Hepatocyte (in vitro differentiated cells): ENCODE data around the gene TRAM2. TPM values are rescaled to one million over a fixed set of nuclear protein-coding genes. Genes with fewer than 3 reads are reported as not detected.

Experiments
- DNase-seq: peaks from one replicate; pipeline ENCODE4 v3.0.0-alpha.2; 2016; ENCODE audit warnings: low spot score
- H2AFZ ChIP-seq: fragments of 200-600 bp; sonication (generic); 2 replicates; pipeline ENCODE4 v1.6.0; 2016; ENCODE audit warnings: antibody characterized with exemption, mild to moderate bottlenecking
- H3K27ac ChIP-seq: fragments of 200-600 bp; sonication (generic); 2 replicates; pipeline ENCODE4 v1.5.1; 2016; ENCODE audit warnings: mild to moderate bottlenecking
- H3K27me3 ChIP-seq: fragments of 200-600 bp; sonication (generic); 2 replicates; pipeline ENCODE4 v1.6.1; 2016
- H3K36me3 ChIP-seq: fragments of 200-600 bp; sonication (generic); replicated peaks from 2 replicates; pipeline ENCODE4 v1.5.1; 2016; ENCODE audit warnings: low read depth; ENCODE audit not compliant: insufficient read depth
- H3K4me1 ChIP-seq: fragments of 200-600 bp; sonication (generic); 2 replicates; pipeline ENCODE4 v1.5.1; 2016; ENCODE audit warnings: mild to moderate bottlenecking, moderate library complexity; ENCODE audit not compliant: insufficient read depth
- H3K4me2 ChIP-seq: fragments of 200-600 bp; sonication (generic); 2 replicates; pipeline ENCODE4 v1.6.0; 2016
- H3K4me3 ChIP-seq: fragments of 200-600 bp; sonication (generic); 2 replicates; pipeline ENCODE4 v1.5.1; 2016; ENCODE audit warnings: mild to moderate bottlenecking
- H3K79me2 ChIP-seq: fragments of 200-600 bp; sonication (generic); 2 replicates; pipeline ENCODE4 v1.6.0; 2017; ENCODE audit warnings: mild to moderate bottlenecking
- H3K9me2 ChIP-seq: fragments of 200-600 bp; sonication (generic); replicated peaks from 2 replicates; pipeline ENCODE4 v1.6.0; 2017; ENCODE audit warnings: mild to moderate bottlenecking; ENCODE audit not compliant: insufficient read depth
- H3K9me3 ChIP-seq: fragments of 200-600 bp; sonication (generic); 2 replicates; pipeline ENCODE4 v1.5.1; 2016; ENCODE audit warnings: low read depth, mild to moderate bottlenecking
- H4K20me1 ChIP-seq: fragments of 200-600 bp; sonication (generic); 2 replicates; pipeline ENCODE4 v1.6.0; 2016; ENCODE audit warnings: mild to moderate bottlenecking; ENCODE audit not compliant: insufficient read depth, poor library complexity, severe bottlenecking
- CTCF ChIP-seq: fragments of 200-600 bp; sonication (generic); IDR thresholded peaks from 2 replicates; pipeline ENCODE4 v1.5.1; 2016; ENCODE audit warnings: antibody characterized with exemption, mild to moderate bottlenecking; ENCODE audit not compliant: poor library complexity
- EZH2 ChIP-seq: fragments of 200-600 bp; sonication (generic); IDR thresholded peaks from 2 replicates; pipeline ENCODE4 v1.6.1; 2016; ENCODE audit warnings: antibody characterized with exemption, mild to moderate bottlenecking, borderline replicate concordance
- EZH2phosphoT487 ChIP-seq: fragments of 200-600 bp; sonication (generic); IDR thresholded peaks from one replicate; pipeline ENCODE4 v1.6.1; 2018; ENCODE audit warnings: antibody characterized with exemption, mild to moderate bottlenecking, low read depth, moderate library complexity; ENCODE audit not compliant: unreplicated experiment, severe bottlenecking
- WGBS: methylation state at CpG from one replicate; pipeline ENCODE4 v1.1.6; 2016; ENCODE audit warnings: low lambda C conversion rate; ENCODE audit errors: missing lambda C conversion rate; 5-methylcytosine and 5-hydroxymethylcytosine counted together
- polyA plus RNA-seq: library from polyadenylated mRNA; unstranded; fragments of >200 nt; fragmentation: Nextera tagmentation; extraction: Ambion mirVana; gene quantifications from 2 replicates; pipeline ENCODE4 v1.2.1, GENCODE V29; 2016
- total RNA-seq: library from RNA; depleted of rRNA; stranded (reverse); fragments of >200 nt; gene quantifications from 2 replicates; pipeline ENCODE4 v1.2.3, GENCODE V29; 2014

TRAM2 gene
- total and polyA plus RNA-seq, 2 experiments from 2014 or later: 29.6 to 47.6 TPM

DNA sequence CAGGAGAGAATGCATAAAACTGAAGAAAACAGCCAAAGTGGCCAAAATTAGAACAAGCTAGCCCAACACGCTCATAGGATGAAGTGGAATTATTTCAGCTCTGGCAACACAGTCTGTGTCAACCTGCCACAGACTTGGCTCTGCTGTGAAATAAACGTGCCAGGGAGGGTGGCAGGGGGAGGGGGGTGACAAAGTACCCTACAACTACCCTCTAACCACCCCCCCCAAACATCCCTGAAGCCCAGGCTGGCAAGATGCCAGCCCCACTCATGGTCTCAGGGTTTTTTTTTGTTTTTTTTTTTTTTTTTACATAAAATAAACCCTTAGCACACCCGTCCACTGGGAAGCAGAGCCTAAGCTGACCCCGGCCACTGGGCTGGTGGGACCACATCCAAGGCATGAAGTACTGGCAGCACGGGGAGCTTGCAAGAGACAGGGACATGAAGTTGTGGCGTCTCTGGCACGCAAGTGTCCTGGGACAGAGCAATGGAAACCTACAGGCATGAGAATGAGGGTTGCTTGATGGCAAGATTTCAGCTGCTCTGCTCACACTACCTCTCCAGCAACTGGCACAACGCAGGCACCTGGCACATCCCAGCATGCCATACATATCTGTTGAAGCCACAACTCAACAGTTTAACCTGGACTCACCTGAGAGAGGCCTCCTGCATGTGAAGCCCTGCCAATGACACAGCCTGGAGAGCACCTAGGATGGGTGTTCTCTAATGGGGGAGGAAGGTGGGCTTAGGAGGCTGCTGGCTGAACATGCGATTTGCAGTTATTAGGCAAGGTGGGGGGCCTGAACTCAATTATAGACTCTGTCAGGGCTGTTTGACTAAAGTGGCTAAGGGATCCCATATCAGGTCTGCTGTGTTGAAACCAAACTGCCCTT lies 76.4 kb downstream of the TRAM2 start:
- Histone ChIP-seq H3K79me2 (no peaks in the 10 kb centered on the region), H3K4me2 (no peak overlapping the region), H3K4me1 (no peaks in the 10 kb centered on the region), H3K36me3 (no peaks in the 10 kb centered on the region), H3K4me3 (no peak overlapping the region), H2AFZ (no peak overlapping the region), H3K9me2 (no peaks in the 10 kb centered on the region), H3K27ac (no peak overlapping the region), H3K9me3 (no peaks in the 10 kb centered on the region), H3K27me3 (no peaks in the 10 kb centered on the region), H4K20me1 (no peaks in the 10 kb centered on the region)
- DNase-seq: no peak
- WGBS: 92% methylated on average over 9 of the region's 9 CpGs
- TF ChIP-seq CTCF (no peak), EZH2 (no peak), EZH2phosphoT487 (no peak)

- Histone ChIP-seq H3K9me3 (no peaks in the 10 kb centered on the region), H3K27me3 (no peaks in the 10 kb centered on the region), H3K79me2 (no peaks in the 10 kb centered on the region), H3K9me2 (no peaks in the 10 kb centered on the region), H3K4me3 (no peak overlapping the region), H3K27ac (no peak overlapping the region), H3K36me3 (no peaks in the 10 kb centered on the region), H3K4me2 (no peak overlapping the region), H4K20me1 (no peaks in the 10 kb centered on the region), H2AFZ (no peak overlapping the region), H3K4me1 (no peaks in the 10 kb centered on the region)
- 98% methylated on average over 11 of the region's 11 CpGs for whole genome bisulfite sequencing
- no peak for TF ChIP-seq EZH2
- no peak for TF ChIP-seq CTCF
- TF ChIP-seq EZH2phosphoT487: no peak
- DNase-seq: no peak
These were observed 77.1 kb downstream of the TRAM2 start for GRCh38 chr6:52499681-52500236.

DNA sequence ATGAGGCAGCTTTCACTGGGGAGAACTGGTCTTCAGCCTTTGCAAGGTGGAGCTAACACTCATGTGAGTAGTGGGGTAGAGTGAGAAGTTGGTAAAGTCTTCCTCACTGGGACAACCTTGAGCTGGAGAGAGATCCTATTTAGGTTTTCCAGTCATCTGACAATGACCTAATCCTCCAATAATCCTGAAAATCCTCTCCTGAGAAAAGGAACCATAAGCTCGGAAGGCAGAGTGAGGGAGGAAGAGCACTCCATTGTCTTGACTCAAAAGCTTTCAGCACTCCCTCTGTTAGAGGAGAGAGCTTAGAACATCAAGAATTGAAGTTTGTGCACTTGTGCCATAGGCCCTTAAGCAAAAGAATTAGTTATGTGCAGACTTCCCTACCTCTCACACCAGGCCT lies 77.8 kb downstream of the TRAM2 start:
- Histone ChIP-seq H3K27ac (no peak overlapping the region), H3K4me2 (no peak overlapping the region)

More for the DNA sequence above, 77.8 kb downstream of the TRAM2 start:
- no peaks in the 10 kb centered on the region for H3K36me3 ChIP-seq
- H3K9me3 ChIP-seq: no peaks in the 10 kb centered on the region
- no peak overlapping the region for H2AFZ ChIP-seq
- TF ChIP-seq CTCF (no peak), EZH2phosphoT487 (no peak), EZH2 (no peak)
- no peak overlapping the region for H3K4me3 ChIP-seq
- no peaks in the 10 kb centered on the region for H3K79me2 ChIP-seq
- no peaks in the 10 kb centered on the region for H3K4me1 ChIP-seq
- no peak for DNase-seq
- no peaks in the 10 kb centered on the region for H3K27me3 ChIP-seq
- H3K9me2 ChIP-seq: no peaks in the 10 kb centered on the region
- H4K20me1 ChIP-seq: no peaks in the 10 kb centered on the region
- 90% methylated on average over 1 of the region's 1 CpG for WGBS
